Measurements from ENCODE around the gene PTPRE.

Gene PTPRE

GRCh38 chr10:128029731-128030369 lies 122.9 kb downstream of the PTPRE start:
- no peak for TF ChIP-seq TOX (CRISPR knock-in tag; IDR thresholded peaks at IDR 0.05; ENCODE audit: borderline replicate concordance)
- TF ChIP-seq OSR1 (CRISPR knock-in tag; IDR thresholded peaks at IDR 0.05) = no peak
- TF ChIP-seq CREB5 (CRISPR knock-in tag; IDR thresholded peaks at IDR 0.05; ENCODE audit: low read depth) = no peak
- no peak for TF ChIP-seq PATZ1 (CRISPR knock-in tag; IDR thresholded peaks at IDR 0.05; ENCODE audit: borderline replicate concordance)
- TF ChIP-seq ZFP3 (CRISPR knock-in tag; IDR thresholded peaks at IDR 0.05) = no peak
- TF ChIP-seq ZNF565 (CRISPR knock-in tag; conservative IDR thresholded peaks at IDR 0.05; ENCODE audit: low read depth) = no peak
- no peak for TF ChIP-seq TCF4 (CRISPR knock-in tag; IDR thresholded peaks at IDR 0.05; ENCODE audit: borderline replicate concordance)
- TF ChIP-seq ESRRG (CRISPR knock-in tag; IDR thresholded peaks at IDR 0.05) = no peak
- no peak for TF ChIP-seq ZC3H10 (CRISPR knock-in tag; IDR thresholded peaks at IDR 0.05)
- TF ChIP-seq ZFP30 (CRISPR knock-in tag; IDR thresholded peaks at IDR 0.05) = no peak
- TF ChIP-seq, protein P1, sequence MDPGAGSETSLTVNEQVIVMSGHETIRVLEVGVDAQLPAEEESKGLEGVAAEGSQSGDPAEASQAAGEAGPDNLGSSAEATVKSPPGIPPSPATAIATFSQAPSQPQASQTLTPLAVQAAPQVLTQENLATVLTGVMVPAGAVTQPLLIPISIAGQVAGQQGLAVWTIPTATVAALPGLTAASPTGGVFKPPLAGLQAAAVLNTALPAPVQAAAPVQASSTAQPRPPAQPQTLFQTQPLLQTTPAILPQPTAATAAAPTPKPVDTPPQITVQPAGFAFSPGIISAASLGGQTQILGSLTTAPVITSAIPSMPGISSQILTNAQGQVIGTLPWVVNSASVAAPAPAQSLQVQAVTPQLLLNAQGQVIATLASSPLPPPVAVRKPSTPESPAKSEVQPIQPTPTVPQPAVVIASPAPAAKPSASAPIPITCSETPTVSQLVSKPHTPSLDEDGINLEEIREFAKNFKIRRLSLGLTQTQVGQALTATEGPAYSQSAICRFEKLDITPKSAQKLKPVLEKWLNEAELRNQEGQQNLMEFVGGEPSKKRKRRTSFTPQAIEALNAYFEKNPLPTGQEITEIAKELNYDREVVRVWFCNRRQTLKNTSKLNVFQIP (CRISPR knock-in tag; IDR thresholded peaks at IDR 0.05; ENCODE audit: borderline replicate concordance, low read depth) = no peak
- TF ChIP-seq ZNF70 (CRISPR knock-in tag; IDR thresholded peaks at IDR 0.05) = no peak
- no peak for TF ChIP-seq SNAI2 (CRISPR knock-in tag; IDR thresholded peaks at IDR 0.05)
- no peak for TF ChIP-seq BACH2 (CRISPR knock-in tag; IDR thresholded peaks at IDR 0.05; ENCODE audit: borderline replicate concordance)
- TF ChIP-seq RARB (CRISPR knock-in tag; IDR thresholded peaks at IDR 0.05) = no peak
- TF ChIP-seq ISL1 (CRISPR knock-in tag; IDR thresholded peaks at IDR 0.05) = no peak
- TF ChIP-seq TSHZ2 (CRISPR knock-in tag; IDR thresholded peaks at IDR 0.05) = no peak
- TF ChIP-seq, protein P2, sequence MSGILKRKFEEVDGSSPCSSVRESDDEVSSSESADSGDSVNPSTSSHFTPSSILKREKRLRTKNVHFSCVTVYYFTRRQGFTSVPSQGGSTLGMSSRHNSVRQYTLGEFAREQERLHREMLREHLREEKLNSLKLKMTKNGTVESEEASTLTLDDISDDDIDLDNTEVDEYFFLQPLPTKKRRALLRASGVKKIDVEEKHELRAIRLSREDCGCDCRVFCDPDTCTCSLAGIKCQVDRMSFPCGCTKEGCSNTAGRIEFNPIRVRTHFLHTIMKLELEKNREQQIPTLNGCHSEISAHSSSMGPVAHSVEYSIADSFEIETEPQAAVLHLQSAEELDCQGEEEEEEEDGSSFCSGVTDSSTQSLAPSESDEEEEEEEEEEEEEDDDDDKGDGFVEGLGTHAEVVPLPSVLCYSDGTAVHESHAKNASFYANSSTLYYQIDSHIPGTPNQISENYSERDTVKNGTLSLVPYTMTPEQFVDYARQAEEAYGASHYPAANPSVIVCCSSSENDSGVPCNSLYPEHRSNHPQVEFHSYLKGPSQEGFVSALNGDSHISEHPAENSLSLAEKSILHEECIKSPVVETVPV (CRISPR knock-in tag; IDR thresholded peaks at IDR 0.05) = no peak
- no peak for TF ChIP-seq ZNF8 (CRISPR knock-in tag; IDR thresholded peaks at IDR 0.05)
- no peak for TF ChIP-seq ARNTL (CRISPR knock-in tag; IDR thresholded peaks at IDR 0.05; ENCODE audit: borderline replicate concordance, low read depth)
- ATAC-seq = no peak

- TF ChIP-seq CSDC2 (CRISPR knock-in tag; IDR thresholded peaks at IDR 0.05) (no peak), PATZ1 (CRISPR knock-in tag; IDR thresholded peaks at IDR 0.05; ENCODE audit: borderline replicate concordance) (no peak), ISL1 (CRISPR knock-in tag; IDR thresholded peaks at IDR 0.05) (no peak), ZNF565 (CRISPR knock-in tag; conservative IDR thresholded peaks at IDR 0.05; ENCODE audit: low read depth) (no peak), TCF4 (CRISPR knock-in tag; IDR thresholded peaks at IDR 0.05; ENCODE audit: borderline replicate concordance) (no peak), TOX (CRISPR knock-in tag; IDR thresholded peaks at IDR 0.05; ENCODE audit: borderline replicate concordance) (no peak), ZC3H10 (CRISPR knock-in tag; IDR thresholded peaks at IDR 0.05) (no peak), GLIS3 (CRISPR knock-in tag; IDR thresholded peaks at IDR 0.05) (no peak), ESRRG (CRISPR knock-in tag; IDR thresholded peaks at IDR 0.05) (no peak), RARB (CRISPR knock-in tag; IDR thresholded peaks at IDR 0.05) (no peak), OSR1 (CRISPR knock-in tag; IDR thresholded peaks at IDR 0.05) (no peak), ZNF70 (CRISPR knock-in tag; IDR thresholded peaks at IDR 0.05) (no peak), ZNF8 (CRISPR knock-in tag; IDR thresholded peaks at IDR 0.05) (no peak), CREB5 (CRISPR knock-in tag; IDR thresholded peaks at IDR 0.05; ENCODE audit: low read depth) (no peak)
- TF ChIP-seq, protein P1 (CRISPR knock-in tag; IDR thresholded peaks at IDR 0.05; ENCODE audit: borderline replicate concordance, low read depth) = no peak
- ATAC-seq = no peak
Measured at GRCh38 chr10:128030498-128031072, 123.7 kb downstream of the PTPRE start.

Measured in SK-N-SH treated with all-trans-retinoic acid at 6 μM for 48 hours (cell line).